Choroid plexus epithelial cell (primary cell): ENCODE measurements around the gene C16orf90.

ENCODE experiments used
- DNase-seq: peaks from one replicate; pipeline ENCODE4 v3.0.0-alpha.2; 2010; ENCODE audit warnings: low read depth
- H3K4me3 ChIP-seq: 2 replicates; pipeline ENCODE4 v1.5.1; 2011; ENCODE audit warnings: low read depth, mild to moderate bottlenecking, control low read depth, low read length, moderate library complexity
- CTCF ChIP-seq: conservative IDR thresholded peaks from 2 replicates; pipeline ENCODE4 v1.5.1; 2011; ENCODE audit warnings: low read depth, mild to moderate bottlenecking, control low read depth, inconsistent platforms, low read length, moderate library complexity

C16orf90 gene

GRCh38 chr16:3495176-3495575 lies at the start of gene C16orf90:
TSS of gene C16orf90 (minus strand) at chr16:3495489. CDS start at chr16:3495421, 68 bp downstream.
- H3K4me3 ChIP-seq: no peak within 1 kb of the TSS
- DNase-seq: no peak
- no peak for TF ChIP-seq CTCF

DNA sequence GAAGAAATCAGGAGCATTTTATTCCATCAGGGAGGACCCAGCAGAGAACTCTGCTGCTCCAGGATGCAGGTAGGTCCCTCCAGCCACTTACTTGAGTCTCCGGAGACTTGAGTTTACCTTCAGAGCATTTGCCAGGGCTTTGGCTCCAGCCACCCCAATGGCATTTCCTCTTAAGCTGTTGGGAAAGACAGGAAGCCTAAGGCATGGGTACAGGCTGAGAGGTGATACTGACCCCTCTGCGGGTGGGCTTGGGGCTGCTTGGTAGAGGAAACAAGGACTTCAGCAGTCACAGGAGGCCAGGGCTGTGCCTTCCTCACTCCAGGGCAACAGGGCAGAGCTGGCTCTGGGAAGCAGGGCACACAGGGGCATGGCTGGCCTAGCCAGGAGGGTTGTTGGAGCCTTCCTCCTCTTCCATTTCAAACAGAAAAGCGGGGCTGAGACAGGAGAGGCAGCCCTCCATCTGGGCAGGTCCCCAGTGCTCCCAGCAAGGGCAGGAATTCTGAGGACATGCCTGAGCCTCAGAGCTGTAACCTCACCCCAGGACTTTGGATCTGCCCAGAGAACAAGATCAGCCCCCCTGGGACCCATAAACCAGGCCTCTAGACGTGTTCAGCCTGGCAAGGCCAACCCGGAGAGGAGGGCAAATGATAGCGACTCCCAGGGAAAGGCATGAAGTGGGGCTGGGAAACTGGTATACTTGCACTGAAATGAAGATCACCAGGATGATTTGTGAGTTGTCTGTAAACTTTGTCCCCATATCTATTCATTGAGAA lies 47.5 kb upstream of the C16orf90 start:
- DNase-seq: peak; percentile 14
- H3K4me3 ChIP-seq: no peak overlapping the region
- TF ChIP-seq CTCF: no peak

DNA sequence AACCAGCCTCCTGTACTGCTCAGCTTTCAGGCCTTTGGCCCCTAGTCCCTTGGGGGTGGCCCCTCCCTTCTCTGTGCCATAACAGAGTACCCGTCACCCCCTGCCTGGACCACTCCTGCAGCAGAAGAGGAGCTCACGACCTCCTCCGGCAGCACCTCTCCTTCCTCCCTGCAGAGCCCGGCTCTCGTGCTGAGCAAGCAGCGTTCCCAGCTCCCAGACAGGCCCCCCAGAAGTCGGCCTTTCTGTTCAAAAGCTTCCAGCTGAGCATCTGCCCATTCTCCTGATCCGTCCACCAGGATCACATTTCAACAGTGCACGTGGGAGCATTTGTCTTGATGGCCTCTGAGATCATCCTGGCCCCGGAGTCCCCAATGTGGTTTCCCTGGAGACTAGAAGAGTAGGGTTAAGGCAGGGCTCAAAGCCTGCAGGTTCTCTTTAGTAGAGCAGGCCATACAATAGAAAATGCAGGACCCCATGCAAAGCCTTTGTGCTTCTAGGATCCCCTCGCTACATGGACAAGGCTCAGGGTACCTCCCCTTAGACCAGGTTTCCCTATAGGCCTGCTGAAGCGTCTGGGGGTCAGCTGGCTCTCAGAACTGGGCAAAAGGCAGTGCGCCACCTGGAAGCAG lies 46.4 kb upstream of the C16orf90 start:
- TF ChIP-seq CTCF: no peak
- no peak overlapping the region for H3K4me3 ChIP-seq
- no peak for DNase-seq

DNA sequence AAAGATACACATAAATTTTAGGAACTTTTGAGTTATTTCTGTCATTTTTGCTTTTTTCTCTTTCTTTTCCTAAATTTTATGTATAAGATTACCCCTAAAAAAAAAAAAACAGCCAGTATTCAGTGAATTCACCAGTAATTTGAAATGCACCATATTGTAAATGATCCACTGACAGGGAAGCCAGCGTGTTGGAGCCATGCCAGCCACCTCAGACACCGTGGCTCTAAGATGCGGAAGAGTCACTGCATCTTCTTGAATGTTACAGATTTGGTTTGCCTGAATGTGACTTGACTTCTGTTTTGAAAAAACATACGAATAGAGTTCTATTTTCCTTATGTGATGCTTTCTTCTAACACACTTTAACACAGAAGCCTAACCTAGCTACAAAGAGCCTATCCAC lies 42.9 kb upstream of the C16orf90 start:
- TF ChIP-seq CTCF: no peak
- no peak overlapping the region for H3K4me3 ChIP-seq
- no peak for DNase-seq

- no peak for TF ChIP-seq CTCF
- peak; percentile 21 for DNase-seq
- H3K4me3 ChIP-seq: no peak overlapping the region
Observed at GRCh38 chr16:3536851-3537250, 41.6 kb upstream of the C16orf90 start.

- TF ChIP-seq CTCF: no peak
- no peak overlapping the region for H3K4me3 ChIP-seq
- DNase-seq: peak; percentile 91
Observed at GRCh38 chr16:3536271-3536731, 41.0 kb upstream of the C16orf90 start.
